Retinal pigment epithelial cell (primary cell): ENCODE results near the gene SMYD2.

Source experiments
- DNase-seq: peaks from one replicate; pipeline ENCODE4 v3.0.0-alpha.2; 2010; ENCODE audit warnings: low read depth
- H3K4me3 ChIP-seq: 2 replicates; pipeline ENCODE4 v1.5.1; 2011; ENCODE audit warnings: mild to moderate bottlenecking, low read length, control low read depth, moderate library complexity
- CTCF ChIP-seq: conservative IDR thresholded peaks from 2 replicates; pipeline ENCODE4 v1.5.1; 2011; ENCODE audit warnings: low read depth, low read length, control low read depth, inconsistent platforms

The SMYD2 gene

GRCh38 chr1:214370615-214371014 is 89.7 kb downstream of the SMYD2 start:
- no peak for TF ChIP-seq CTCF
- DNase-seq, result no peak
- no peak overlapping the region for H3K4me3 ChIP-seq

GRCh38 chr1:214372092-214372491 is 91.1 kb downstream of the SMYD2 start:
- TF ChIP-seq CTCF, result no peak
- DNase-seq, result no peak
- no peak overlapping the region for H3K4me3 ChIP-seq

GRCh38 chr1:214377485-214377884 is 96.5 kb downstream of the SMYD2 start:
- H3K4me3 ChIP-seq, result peak overlapping the region; percentile 12
- no peak for TF ChIP-seq CTCF
- no peak for DNase-seq

GRCh38 chr1:214377886-214378285 is 96.9 kb downstream of the SMYD2 start:
- no peak for TF ChIP-seq CTCF
- peak; percentile 84 for DNase-seq
- H3K4me3 ChIP-seq, result peak overlapping the region; percentile 12

- H3K4me3 ChIP-seq, result peak overlapping the region; percentile 13
- no peak for DNase-seq
- TF ChIP-seq CTCF, result no peak
These were observed 97.5 kb downstream of the SMYD2 start for GRCh38 chr1:214378492-214378891.

- DNase-seq, result no peak
- no peak for TF ChIP-seq CTCF
- H3K4me3 ChIP-seq, result no peak overlapping the region
These were observed 98.4 kb downstream of the SMYD2 start for GRCh38 chr1:214379236-214379970.

- no peak for DNase-seq
- TF ChIP-seq CTCF, result no peak
- no peak overlapping the region for H3K4me3 ChIP-seq
These were observed 99.4 kb downstream of the SMYD2 start for GRCh38 chr1:214380396-214380795.
